ENCODE measurements around the gene LRMDA. TPM values are rescaled to one million over a fixed set of nuclear protein-coding genes. Genes with fewer than 3 reads are reported as not detected.

The LRMDA gene
- total RNA-seq, 3 donors from 2014 or later (not counting 1 experiment from before 2014, with no cell fraction given) = 1.4 to 2.4 (median 2.1) TPM

DNA sequence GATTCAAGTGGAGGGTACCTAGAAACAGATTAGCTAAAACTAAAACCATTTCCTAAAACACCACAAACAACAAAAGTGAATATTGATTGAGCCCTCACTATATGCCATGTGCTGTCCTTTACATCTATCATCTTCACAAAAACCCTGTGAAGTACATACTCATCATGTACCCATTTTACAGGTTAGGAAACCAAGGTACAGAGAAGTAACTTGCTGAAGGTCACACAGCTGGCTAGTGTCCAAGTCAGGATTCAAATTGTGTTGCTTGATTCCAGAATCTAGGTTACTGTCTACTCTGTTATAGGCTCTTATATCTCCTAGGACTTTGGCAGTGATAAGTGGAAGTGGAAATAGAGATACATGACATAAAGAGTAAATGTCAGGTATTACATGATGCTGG is 463.8 kb downstream of the LRMDA start:
- no peak overlapping the region for H3K27ac Mint-ChIP-seq
- no peak for ATAC-seq
- Histone ChIP-seq H3K4me1 (ENCODE audit: control insufficient read depth, insufficient read depth, low read length) (no peaks in the 10 kb centered on the region), H3K27me3 (ENCODE audit: control insufficient read depth, insufficient read depth, low read length) (no peaks in the 10 kb centered on the region), H3K36me3 (ENCODE audit: control insufficient read depth, insufficient read depth, low read length) (no peaks in the 10 kb centered on the region), H3K4me3 (ENCODE audit: low read length) (no peak overlapping the region), H3K9me3 (ENCODE audit: control insufficient read depth, insufficient read depth, low read length) (no peaks in the 10 kb centered on the region), H3K27ac (ENCODE audit: low read length) (no peak overlapping the region)
- intact Hi-C loops (cut with micrococcal nuclease) = no loop called here
- TF ChIP-seq CTCF (IDR thresholded peaks at IDR 0.05) = no peak
- H3K4me1 Mint-ChIP-seq = no peaks in the 10 kb centered on the region
- no peak for DNase-seq
- no peak overlapping the region for H3K4me3 Mint-ChIP-seq
- H3K27me3 Mint-ChIP-seq (ENCODE audit: low read depth in 2 of 2) = peaks cover 0 to 2% of the 10 kb centered on the region in 2 donors
- no peaks in the 10 kb centered on the region for H3K9me3 Mint-ChIP-seq
- no peaks in the 10 kb centered on the region for H3K36me3 Mint-ChIP-seq

GRCh38 chr10:75899816-75900390 is 468.5 kb downstream of the LRMDA start:
- WGBS (ENCODE audit: insufficient coverage) = 74% methylated on average over 3 of the region's 3 CpGs
- H3K4me3 ChIP-seq (ENCODE audit: low read length) = no peak overlapping the region
- no peaks in the 10 kb centered on the region for H3K4me1 ChIP-seq (ENCODE audit: control insufficient read depth, insufficient read depth, low read length)
- H3K27ac Mint-ChIP-seq = no peak overlapping the region
- H3K27me3 Mint-ChIP-seq (ENCODE audit: low read depth in 2 of 2) = peaks cover 0 to 3% of the 10 kb centered on the region in 2 donors
- no peaks in the 10 kb centered on the region for H3K27me3 ChIP-seq (ENCODE audit: control insufficient read depth, insufficient read depth, low read length)
- H3K4me1 Mint-ChIP-seq = peaks cover 5 to 6% of the 10 kb centered on the region in 2 donors
- H3K9me3 Mint-ChIP-seq = no peaks in the 10 kb centered on the region
- no peak for ATAC-seq
- no peaks in the 10 kb centered on the region for H3K9me3 ChIP-seq (ENCODE audit: control insufficient read depth, insufficient read depth, low read length)
- H3K4me3 Mint-ChIP-seq = no peak overlapping the region
- no peak for TF ChIP-seq CTCF (IDR thresholded peaks at IDR 0.05)
- intact Hi-C loops (cut with micrococcal nuclease) = no loop called here
- DNase-seq = no peak
- H3K27ac ChIP-seq (ENCODE audit: low read length) = no peak overlapping the region
- H3K36me3 ChIP-seq (ENCODE audit: control insufficient read depth, insufficient read depth, low read length) = no peaks in the 10 kb centered on the region
- H3K36me3 Mint-ChIP-seq = no peaks in the 10 kb centered on the region

DNA sequence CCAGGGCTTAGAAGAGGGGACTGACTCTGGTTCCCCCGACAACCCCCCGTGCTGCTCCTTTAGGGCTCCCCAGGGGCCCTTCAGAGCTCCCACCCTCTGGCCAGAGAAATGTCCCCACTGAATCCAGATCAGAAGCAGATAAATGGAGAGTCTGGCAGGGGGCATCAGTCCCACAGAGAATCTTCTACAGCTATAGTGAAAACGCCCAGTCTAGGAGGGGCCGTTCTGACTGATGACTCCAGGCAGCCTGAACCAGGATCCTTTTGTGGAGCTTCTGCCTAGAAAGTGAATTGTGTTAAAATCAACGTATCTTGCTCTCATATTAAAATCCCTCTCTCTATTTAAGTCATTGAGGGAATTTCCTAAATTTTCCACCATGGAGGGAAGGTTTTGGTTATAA is 471.4 kb downstream of the LRMDA start:
- 94% methylated on average over 4 of the region's 5 CpGs for WGBS (ENCODE audit: insufficient coverage)

More for the DNA sequence above, 471.4 kb downstream of the LRMDA start:
- H3K27me3 ChIP-seq (ENCODE audit: control insufficient read depth, insufficient read depth, low read length) = no peaks in the 10 kb centered on the region
- no peaks in the 10 kb centered on the region for H3K9me3 ChIP-seq (ENCODE audit: control insufficient read depth, insufficient read depth, low read length)
- no peak overlapping the region for H3K27ac Mint-ChIP-seq
- intact Hi-C loops (cut with micrococcal nuclease) = no loop called here
- H3K27ac ChIP-seq (ENCODE audit: low read length) = no peak overlapping the region
- ATAC-seq (no peak), DNase-seq (no peak)
- no peaks in the 10 kb centered on the region for H3K9me3 Mint-ChIP-seq
- no peaks in the 10 kb centered on the region for H3K4me1 ChIP-seq (ENCODE audit: control insufficient read depth, insufficient read depth, low read length)
- H3K4me3 ChIP-seq (ENCODE audit: low read length) = no peak overlapping the region
- peaks cover 12 to 13% of the 10 kb centered on the region in 2 donors for H3K4me1 Mint-ChIP-seq
- TF ChIP-seq CTCF (IDR thresholded peaks at IDR 0.05) = no peak
- no peaks in the 10 kb centered on the region for H3K36me3 ChIP-seq (ENCODE audit: control insufficient read depth, insufficient read depth, low read length)
- peaks cover 7 to 8% of the 10 kb centered on the region in 2 donors for H3K27me3 Mint-ChIP-seq (ENCODE audit: low read depth in 2 of 2)
- H3K4me3 Mint-ChIP-seq = no peak overlapping the region
- no peaks in the 10 kb centered on the region for H3K36me3 Mint-ChIP-seq

All from natural killer cell (primary cell).